Measurements from ENCODE around the gene MARK2.
A peak's percentile ranks its signal among the peaks of the same experiment; 100 is the strongest.

The MARK2 gene

DNA sequence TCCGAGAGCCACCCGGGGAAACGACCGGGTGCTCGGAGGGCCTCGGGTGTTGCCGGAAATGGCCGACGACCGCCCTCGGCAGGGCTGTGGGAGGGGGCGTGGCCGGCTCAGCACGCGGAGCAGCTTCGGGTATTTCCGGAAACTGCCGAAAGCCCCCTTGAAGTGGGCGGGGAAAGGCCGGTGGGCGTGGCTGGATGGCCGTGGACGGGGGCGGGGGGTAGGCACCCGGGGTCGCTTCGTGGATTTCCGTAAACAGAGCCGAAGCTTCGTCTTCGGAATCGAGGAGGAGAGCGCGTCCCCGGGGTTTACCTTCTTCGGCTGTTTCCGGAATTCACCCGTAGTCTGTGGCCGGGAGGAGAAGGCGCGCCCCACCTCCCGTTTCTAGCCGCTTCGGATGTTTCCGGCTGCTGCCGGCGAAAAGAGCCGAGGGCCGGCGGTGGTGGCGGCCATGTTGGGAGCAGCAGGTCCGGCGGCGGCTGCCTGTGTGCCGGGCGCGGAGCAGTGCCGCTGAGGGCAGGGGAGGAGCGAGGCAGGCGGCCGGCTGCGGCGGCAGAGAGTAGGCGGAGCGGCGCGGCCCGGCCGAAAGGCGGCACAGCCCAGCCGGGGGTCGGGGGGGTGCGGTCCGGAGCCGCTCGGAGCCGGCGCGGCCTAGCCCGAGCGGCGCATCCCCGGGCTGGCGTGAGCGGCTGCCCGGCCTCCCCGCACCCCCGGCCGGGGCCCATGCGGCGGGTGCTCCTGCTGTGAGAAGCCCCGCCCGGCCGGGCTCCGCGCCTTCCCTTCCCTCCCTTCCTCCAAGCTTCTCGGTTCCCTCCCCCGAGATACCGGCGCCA lies at the start of gene MARK2:
Gene MARK2 (plus strand): TSS at position 433 of the 830 bp plus-strand sequence. CDS start 397 bp downstream, at position 830.
- TF ChIP-seq, protein P1, sequence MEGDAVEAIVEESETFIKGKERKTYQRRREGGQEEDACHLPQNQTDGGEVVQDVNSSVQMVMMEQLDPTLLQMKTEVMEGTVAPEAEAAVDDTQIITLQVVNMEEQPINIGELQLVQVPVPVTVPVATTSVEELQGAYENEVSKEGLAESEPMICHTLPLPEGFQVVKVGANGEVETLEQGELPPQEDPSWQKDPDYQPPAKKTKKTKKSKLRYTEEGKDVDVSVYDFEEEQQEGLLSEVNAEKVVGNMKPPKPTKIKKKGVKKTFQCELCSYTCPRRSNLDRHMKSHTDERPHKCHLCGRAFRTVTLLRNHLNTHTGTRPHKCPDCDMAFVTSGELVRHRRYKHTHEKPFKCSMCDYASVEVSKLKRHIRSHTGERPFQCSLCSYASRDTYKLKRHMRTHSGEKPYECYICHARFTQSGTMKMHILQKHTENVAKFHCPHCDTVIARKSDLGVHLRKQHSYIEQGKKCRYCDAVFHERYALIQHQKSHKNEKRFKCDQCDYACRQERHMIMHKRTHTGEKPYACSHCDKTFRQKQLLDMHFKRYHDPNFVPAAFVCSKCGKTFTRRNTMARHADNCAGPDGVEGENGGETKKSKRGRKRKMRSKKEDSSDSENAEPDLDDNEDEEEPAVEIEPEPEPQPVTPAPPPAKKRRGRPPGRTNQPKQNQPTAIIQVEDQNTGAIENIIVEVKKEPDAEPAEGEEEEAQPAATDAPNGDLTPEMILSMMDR (IDR thresholded peaks at IDR 0.05; ENCODE audit: low read depth, low read length), result no peak
- Histone ChIP-seq H3K27ac (peak within 1 kb of the TSS; percentile 80), H3K27me3 (ENCODE audit: insufficient read depth, low read depth, severe bottlenecking) (no peaks in the 10 kb centered on the region), H3K36me3 (peaks cover 18% of the 10 kb centered on the region), H3K4me3 (ENCODE audit: low read depth, low read length) (peak within 1 kb of the TSS; percentile 53), H3K9me3 (ENCODE audit: severe bottlenecking) (no peaks in the 10 kb centered on the region)
- DNase-seq, result peak; percentile 98

DNA sequence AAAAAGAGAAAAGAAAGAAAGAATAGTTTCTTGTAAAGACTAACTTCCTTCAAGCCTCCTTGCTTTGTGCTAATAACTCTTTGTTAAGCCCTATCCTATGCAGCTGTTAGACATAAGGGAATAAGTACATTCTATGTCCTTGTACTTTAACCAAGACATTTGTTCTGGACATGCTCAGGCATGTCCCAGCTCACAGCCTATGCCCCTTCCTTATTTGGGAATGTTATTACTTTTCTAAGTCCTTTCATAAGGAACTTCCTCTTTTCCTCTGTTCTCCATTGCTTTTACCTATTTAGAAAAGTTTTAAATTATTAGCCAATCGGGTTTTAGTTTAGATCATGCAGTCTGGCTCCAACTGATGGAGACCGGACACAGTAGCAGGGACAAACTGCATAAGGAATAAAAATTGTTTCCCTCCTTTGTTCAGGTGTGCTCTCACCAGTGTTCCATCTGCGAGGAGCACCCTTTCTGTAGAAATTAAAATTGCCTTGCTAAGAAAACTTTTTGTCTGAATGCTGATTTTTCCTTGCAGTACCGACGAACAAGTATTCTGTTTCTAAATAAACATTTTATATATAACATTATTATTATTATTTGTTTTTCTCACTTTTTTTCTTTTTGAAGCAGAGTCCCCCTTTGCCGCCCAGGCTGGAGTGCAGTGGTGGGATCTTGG lies 47.3 kb upstream of the MARK2 start:
- peaks cover 20% of the 10 kb centered on the region for H3K9me3 ChIP-seq (ENCODE audit: severe bottlenecking)
- no peak for DNase-seq
- H3K4me3 ChIP-seq (ENCODE audit: low read depth, low read length), result no peak overlapping the region
- no peaks in the 10 kb centered on the region for H3K36me3 ChIP-seq
- H3K27ac ChIP-seq, result no peak overlapping the region
- TF ChIP-seq, protein P1 (IDR thresholded peaks at IDR 0.05; ENCODE audit: low read depth, low read length), result no peak
- H3K27me3 ChIP-seq (ENCODE audit: insufficient read depth, low read depth, severe bottlenecking), result no peaks in the 10 kb centered on the region

DNA sequence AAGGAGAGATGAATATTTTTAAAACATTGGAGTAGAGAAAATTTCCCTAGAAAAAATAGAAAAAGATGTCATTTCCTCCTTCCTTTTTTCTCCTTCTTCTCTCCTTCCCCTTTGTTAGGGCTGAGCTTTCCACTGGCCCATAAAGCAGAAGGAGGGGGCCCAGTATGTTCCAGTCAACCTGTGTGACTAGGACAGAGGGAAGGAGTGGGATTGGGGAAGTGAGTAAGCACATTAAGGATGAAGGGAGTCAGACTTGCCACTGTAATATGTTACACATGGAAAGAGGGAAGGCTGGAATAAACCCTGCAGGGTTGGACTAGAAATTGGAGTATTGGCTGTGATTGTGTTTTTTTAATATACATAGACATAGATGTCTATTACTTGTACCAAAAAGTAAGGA lies 45.7 kb upstream of the MARK2 start:
- Histone ChIP-seq H3K27me3 (ENCODE audit: insufficient read depth, low read depth, severe bottlenecking) (no peaks in the 10 kb centered on the region), H3K4me3 (ENCODE audit: low read depth, low read length) (no peak overlapping the region), H3K36me3 (no peaks in the 10 kb centered on the region), H3K27ac (no peak overlapping the region), H3K9me3 (ENCODE audit: severe bottlenecking) (peaks cover 20% of the 10 kb centered on the region)
- TF ChIP-seq, protein P1 (IDR thresholded peaks at IDR 0.05; ENCODE audit: low read depth, low read length), result no peak
- DNase-seq, result no peak

DNA sequence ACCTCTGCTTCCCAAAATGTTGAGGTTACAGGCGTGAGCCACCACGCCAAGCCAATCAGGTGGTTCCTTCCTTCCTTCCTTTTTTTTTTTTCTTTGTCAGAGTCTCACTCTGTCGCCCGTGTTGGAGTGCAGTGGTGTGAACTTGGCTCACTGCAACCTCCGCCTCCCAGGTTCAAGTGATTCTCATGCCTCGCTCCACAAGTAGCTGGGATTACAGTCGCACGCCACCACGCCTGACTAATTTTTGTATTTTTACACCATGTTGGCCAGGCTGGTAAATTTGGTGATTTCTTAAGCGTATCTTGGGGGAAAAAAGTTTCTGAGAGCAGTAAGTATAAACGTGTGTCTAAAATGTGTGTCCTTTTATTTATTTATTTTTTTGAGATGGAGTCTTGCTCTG lies 43.8 kb upstream of the MARK2 start:
- DNase-seq, result no peak
- TF ChIP-seq, protein P1 (IDR thresholded peaks at IDR 0.05; ENCODE audit: low read depth, low read length), result no peak
- H3K9me3 ChIP-seq (ENCODE audit: severe bottlenecking), result peaks cover 20% of the 10 kb centered on the region
- no peaks in the 10 kb centered on the region for H3K27me3 ChIP-seq (ENCODE audit: insufficient read depth, low read depth, severe bottlenecking)
- no peak overlapping the region for H3K4me3 ChIP-seq (ENCODE audit: low read depth, low read length)
- no peaks in the 10 kb centered on the region for H3K36me3 ChIP-seq
- H3K27ac ChIP-seq, result no peak overlapping the region

DNA sequence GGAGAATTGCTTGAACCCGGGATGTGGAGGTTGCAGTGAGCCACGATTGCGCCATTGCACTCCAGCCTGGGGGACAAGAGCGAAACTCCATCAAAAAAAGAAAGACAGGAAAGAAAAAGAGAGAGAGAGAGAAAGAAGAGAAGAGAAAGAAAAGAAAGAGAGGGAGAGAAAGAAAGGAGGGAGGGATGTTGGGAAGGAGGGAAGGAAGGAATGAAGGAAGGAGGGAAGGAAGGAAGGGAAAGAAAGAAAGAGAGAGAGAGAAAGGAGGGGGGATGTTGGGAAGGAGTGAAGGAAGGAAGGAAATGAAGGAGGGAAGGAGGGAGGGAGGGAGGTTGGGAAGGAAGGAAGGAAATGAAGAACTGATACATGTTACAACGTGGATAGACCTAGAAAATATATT lies 38.0 kb upstream of the MARK2 start:
- TF ChIP-seq, protein P1 (IDR thresholded peaks at IDR 0.05; ENCODE audit: low read depth, low read length), result no peak
- no peak for DNase-seq
- Histone ChIP-seq H3K27me3 (ENCODE audit: insufficient read depth, low read depth, severe bottlenecking) (no peaks in the 10 kb centered on the region), H3K36me3 (no peaks in the 10 kb centered on the region), H3K27ac (no peak overlapping the region), H3K4me3 (ENCODE audit: low read depth, low read length) (no peak overlapping the region), H3K9me3 (ENCODE audit: severe bottlenecking) (no peaks in the 10 kb centered on the region)
